GM15510 (cell line): ENCODE measurements around the gene MZT1.
A peak's percentile ranks its signal among the peaks of the same experiment; 100 is the strongest.

Source experiments
- POLR2A ChIP-seq: IDR thresholded peaks from 3 replicates; pipeline ENCODE4 v1.6.1; 2011; ENCODE audit warnings: borderline replicate concordance; ENCODE audit not compliant: insufficient read length; ENCODE audit errors: extremely low read depth

The MZT1 gene

GRCh38 chr13:72727417-72728289 is at the start of gene MZT1, which contains the start of gene BORA:
Gene MZT1 (minus strand): TSS chr13:72727629. CDS start chr13:72727602, 27 bp downstream.
Gene BORA (plus strand): TSS chr13:72727923. CDS start chr13:72728941, 1,018 bp downstream.
- peak; percentile 73 for TF ChIP-seq POLR2A

DNA sequence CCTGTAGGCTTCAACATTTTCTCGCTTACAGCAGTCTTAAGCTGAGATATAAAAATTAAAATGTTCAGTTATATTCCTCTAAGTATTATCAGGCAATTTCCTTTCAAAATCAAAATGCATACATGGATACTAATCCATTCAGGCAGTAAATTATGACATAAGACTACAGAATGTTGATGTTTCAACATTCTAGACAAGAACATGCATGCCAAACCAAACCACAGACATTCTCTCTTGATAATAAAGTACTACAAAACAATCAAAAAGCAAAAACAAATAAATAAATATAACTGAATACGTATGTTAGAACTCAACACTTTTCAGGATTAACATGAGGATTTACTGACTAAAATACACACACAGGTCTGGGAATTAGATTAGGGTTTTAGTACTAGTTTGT is 46.6 kb upstream of the MZT1 start:
- TF ChIP-seq POLR2A = no peak

DNA sequence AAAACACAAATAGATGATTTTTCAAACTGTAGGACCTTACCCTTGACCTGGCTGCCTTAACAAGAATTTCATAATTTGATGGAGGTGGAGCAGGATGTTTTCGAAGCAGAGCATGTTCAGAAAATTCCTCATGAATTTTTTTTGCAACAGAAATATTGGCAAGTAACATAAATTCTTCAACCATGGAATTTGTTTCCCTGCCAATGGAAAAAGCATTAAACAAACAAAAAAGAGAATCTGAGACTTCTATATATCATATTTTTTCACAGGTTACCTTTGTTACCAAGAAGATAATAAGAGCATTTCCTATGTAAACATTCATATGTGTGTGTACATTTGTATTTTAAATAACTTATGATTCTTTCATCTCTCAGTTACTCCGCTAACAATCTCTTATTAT is 36.0 kb upstream of the MZT1 start:
- TF ChIP-seq POLR2A = no peak

GRCh38 chr13:72760189-72760588 is 32.8 kb upstream of the MZT1 start:
- no peak for TF ChIP-seq POLR2A

GRCh38 chr13:72757792-72758535 is 30.5 kb upstream of the MZT1 start:
- no peak for TF ChIP-seq POLR2A

DNA sequence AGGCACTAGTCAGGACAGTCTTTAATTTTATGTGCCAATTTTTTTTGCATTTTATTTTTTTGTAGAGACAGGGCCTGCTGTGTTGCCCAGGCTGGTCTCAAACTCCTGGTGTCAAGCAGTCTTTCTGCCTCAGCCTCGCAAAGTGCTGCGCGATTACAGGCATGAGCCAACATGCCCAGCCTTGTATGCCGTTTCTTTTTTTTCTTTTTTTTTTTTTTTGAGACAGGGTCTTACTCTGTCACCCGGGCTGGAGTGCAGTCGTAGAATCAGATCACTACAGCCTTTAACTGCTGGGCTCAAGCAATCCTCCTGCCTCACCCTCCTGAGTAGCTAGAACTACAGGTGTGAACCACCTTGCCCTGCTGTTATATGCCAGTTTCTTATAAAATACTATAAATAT is 26.7 kb upstream of the MZT1 start:
- no peak for TF ChIP-seq POLR2A

- no peak for TF ChIP-seq POLR2A
These were observed 23.8 kb upstream of the MZT1 start for GRCh38 chr13:72751220-72751619.

GRCh38 chr13:72745260-72745659 is 17.8 kb upstream of the MZT1 start:
- TF ChIP-seq POLR2A = no peak

GRCh38 chr13:72740015-72740414 is 12.6 kb upstream of the MZT1 start:
- TF ChIP-seq POLR2A = no peak

- TF ChIP-seq POLR2A = no peak
These were observed 9.6 kb upstream of the MZT1 start for GRCh38 chr13:72737033-72737432.

DNA sequence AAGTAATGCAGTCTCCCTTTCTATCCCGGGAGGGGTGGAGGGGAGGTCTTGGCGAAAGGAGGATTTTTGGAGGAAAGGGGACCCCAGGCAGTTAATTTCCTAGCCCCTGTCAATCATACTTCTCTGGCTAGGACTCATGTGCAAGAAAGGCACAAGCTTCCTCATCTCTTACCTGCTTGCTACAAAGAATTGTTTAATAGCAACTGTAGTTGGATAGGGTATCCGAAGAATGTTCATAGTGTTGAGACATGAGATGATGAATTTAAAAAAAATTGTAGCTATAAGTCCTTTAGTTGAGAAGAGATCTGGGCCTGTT is 819 bp upstream of the MZT1 start:
- TF ChIP-seq POLR2A = no peak

DNA sequence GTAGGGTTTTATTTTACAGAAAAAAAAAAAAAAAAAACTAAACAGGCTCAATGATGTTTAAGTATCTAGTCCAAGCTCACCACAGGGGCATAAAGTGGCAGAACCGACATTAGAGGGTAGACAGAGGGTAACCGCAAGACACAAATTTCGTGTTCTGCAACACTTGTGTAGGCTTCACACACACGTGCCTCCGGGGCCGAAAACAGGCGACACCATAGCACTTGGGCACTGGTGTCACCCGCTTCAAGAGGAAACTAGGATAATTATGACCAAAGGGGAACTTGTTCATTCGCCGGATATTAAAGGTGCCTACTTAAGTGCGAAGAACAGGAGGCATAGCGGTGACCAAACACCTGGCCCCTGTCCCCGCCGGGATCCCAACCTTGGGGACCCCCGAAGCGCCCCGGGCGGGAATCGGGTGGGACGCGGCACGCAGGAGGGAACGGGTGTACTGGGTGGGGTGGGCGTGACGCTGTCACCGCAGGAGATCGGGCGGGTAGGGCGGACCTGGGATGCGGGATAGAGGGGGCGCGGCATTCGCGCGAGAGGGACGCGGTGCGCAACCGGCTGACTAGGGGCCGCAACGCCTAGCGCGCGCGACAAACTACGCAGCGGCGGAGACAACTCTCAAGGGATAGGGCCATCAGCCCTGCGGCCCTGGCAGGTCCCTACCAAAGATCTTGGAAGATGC is 558 bp downstream of the MZT1 start:
- no peak for TF ChIP-seq POLR2A

DNA sequence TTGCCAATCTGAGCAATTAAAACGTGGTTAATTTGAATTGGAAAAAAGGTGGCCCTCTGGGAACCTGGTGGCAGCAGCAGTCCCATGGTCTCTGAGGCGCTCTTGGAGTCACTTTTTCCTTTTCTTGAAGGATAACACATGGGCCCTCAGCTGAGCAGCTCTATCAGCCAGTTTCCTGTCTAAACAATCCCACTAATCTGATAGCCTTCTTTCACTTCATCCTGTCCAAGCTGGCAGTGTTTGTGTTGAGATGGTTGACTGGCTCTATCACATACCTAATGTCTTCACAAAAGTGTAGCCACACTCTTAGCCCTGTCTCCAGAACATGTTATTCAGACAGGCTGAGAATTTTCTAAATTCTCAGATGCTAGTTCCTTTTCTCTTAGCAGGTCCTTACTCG is 10.7 kb downstream of the MZT1 start:
- TF ChIP-seq POLR2A = no peak

- no peak for TF ChIP-seq POLR2A
These were observed 26.9 kb downstream of the MZT1 start for GRCh38 chr13:72700509-72700908.

- TF ChIP-seq POLR2A = no peak
These were observed 29.3 kb downstream of the MZT1 start for GRCh38 chr13:72698164-72698563.

- no peak for TF ChIP-seq POLR2A
These were observed 30.9 kb downstream of the MZT1 start for GRCh38 chr13:72696579-72696978.

DNA sequence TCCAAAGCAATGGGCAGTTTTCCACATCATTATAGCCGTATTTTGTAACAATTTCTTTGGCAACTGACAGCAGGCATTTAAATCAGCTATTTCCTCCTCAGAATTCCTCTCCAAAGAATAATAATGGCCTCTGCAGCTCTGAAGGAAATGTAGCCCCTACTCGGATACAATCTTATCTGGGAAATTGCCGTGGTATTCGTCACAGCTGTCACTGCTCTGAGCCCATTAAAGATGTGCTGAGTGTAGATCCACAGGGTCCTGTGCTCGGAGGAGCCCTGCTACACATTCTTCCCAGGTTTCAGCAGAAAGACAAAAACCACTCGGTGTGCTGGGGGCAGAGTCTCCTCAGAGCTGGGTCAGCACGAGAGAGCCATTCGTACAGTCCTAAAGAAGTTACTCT is 33.1 kb downstream of the MZT1 start:
- no peak for TF ChIP-seq POLR2A
